DOHH2 (cell line): ENCODE measurements around the gene ZNF367.
"Not testable (repeated sequence)": the region's sequence is repeated elsewhere in the genome, so short reads cannot be mapped to it uniquely, and the experiment has no call there.

ENCODE experiments used
- H3F3A ChIP-seq: fragments of 200-600 bp; sonication (generic), shearing (Covaris generic); 2 replicates; pipeline ENCODE4 v1.6.0; 2016; ENCODE audit warnings: antibody characterized with exemption, mild to moderate bottlenecking; ENCODE audit not compliant: control insufficient read depth, insufficient read depth
- H3K27ac ChIP-seq: fragments of 200-600 bp; sonication (generic); 2 replicates; pipeline ENCODE4 v1.5.1; 2014; ENCODE audit warnings: low read depth, mild to moderate bottlenecking, low read length, moderate library complexity
- H3K27me3 ChIP-seq: fragments of 200-600 bp; sonication (generic); 2 replicates; pipeline ENCODE4 v1.6.1; 2014; ENCODE audit warnings: mild to moderate bottlenecking, low read length, mixed read lengths; ENCODE audit not compliant: control insufficient read depth
- H3K36me3 ChIP-seq: fragments of 200-600 bp; sonication (generic); 2 replicates; pipeline ENCODE4 v1.6.1; 2014; ENCODE audit warnings: mild to moderate bottlenecking, low read length, moderate library complexity, mixed read lengths; ENCODE audit not compliant: control insufficient read depth
- H3K4me1 ChIP-seq: fragments of 200-600 bp; sonication (generic); 2 replicates; pipeline ENCODE4 v1.6.1; 2014; ENCODE audit warnings: mild to moderate bottlenecking, low read length, mixed read lengths; ENCODE audit not compliant: control insufficient read depth
- H3K4me2 ChIP-seq: fragments of 200-600 bp; sonication (generic); 2 replicates; pipeline ENCODE4 v1.6.0; 2014; ENCODE audit warnings: mild to moderate bottlenecking, low read length, moderate library complexity
- H3K4me3 ChIP-seq: fragments of 200-600 bp; sonication (generic); 2 replicates; pipeline ENCODE4 v1.5.1; 2014; ENCODE audit warnings: mild to moderate bottlenecking, low read length, mixed read lengths
- H3K79me2 ChIP-seq: fragments of 200-600 bp; sonication (generic); 2 replicates; pipeline ENCODE4 v1.6.1; 2014; ENCODE audit warnings: mild to moderate bottlenecking, low read length, mixed read lengths; ENCODE audit not compliant: control insufficient read depth
- H3K9me2 ChIP-seq: fragments of 200-600 bp; sonication (generic); replicated peaks from 2 replicates; pipeline ENCODE4 v1.6.1; 2014; ENCODE audit warnings: mild to moderate bottlenecking, low read length, mixed read lengths; ENCODE audit not compliant: control insufficient read depth
- H3K9me3 ChIP-seq: fragments of 200-600 bp; sonication (generic); 2 replicates; pipeline ENCODE4 v1.6.1; 2014; ENCODE audit warnings: antibody characterized with exemption, low read length, mixed read lengths; ENCODE audit not compliant: control insufficient read depth, insufficient read depth
- H4K20me1 ChIP-seq: fragments of 200-600 bp; sonication (generic); 2 replicates; pipeline ENCODE4 v1.6.0; 2014; ENCODE audit warnings: low read depth, mild to moderate bottlenecking, antibody characterized with exemption, low read length, moderate library complexity; ENCODE audit not compliant: control insufficient read depth, insufficient read depth
- CTCF ChIP-seq: fragments of 200-600 bp; sonication (generic); IDR thresholded peaks from one replicate; pipeline ENCODE4 v1.5.1; 2014; ENCODE audit warnings: antibody characterized with exemption, mild to moderate bottlenecking, low read depth, low read length; ENCODE audit not compliant: poor library complexity, severe bottlenecking
- EZH2phosphoT487 ChIP-seq: fragments of 200-600 bp; sonication (generic); IDR thresholded peaks from 2 replicates; pipeline ENCODE4 v1.6.1; 2017; ENCODE audit warnings: borderline replicate concordance, mild to moderate bottlenecking, antibody characterized with exemption, low read length, moderate library complexity, mixed read lengths

Gene ZNF367

DNA sequence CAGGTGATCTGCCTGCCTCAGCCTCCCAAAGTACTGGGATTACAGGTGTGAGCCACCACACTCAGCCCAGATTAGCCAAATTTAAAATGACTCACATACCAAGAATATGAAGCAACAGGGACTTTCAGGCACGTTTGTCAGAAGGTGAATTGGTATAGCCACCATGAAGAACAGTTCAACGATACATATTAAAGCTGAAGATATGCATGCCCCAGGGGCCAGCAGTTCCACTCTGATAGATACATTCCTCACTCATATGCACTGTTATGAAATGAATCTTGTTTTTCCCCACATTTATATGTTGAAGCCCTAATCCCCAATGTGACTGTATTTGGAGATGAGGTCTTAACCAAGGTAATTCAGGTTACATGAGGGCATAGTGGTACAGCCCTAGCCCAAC lies 57.2 kb downstream of the ZNF367 start:
- Histone ChIP-seq H3K79me2 (no peaks in the 10 kb centered on the region), H3K4me2 (no peak overlapping the region), H3K4me1 (no peaks in the 10 kb centered on the region), H3K27me3 (no peaks in the 10 kb centered on the region), H3K9me2 (no peaks in the 10 kb centered on the region), H3K27ac (no peak overlapping the region), H3K9me3 (no peaks in the 10 kb centered on the region), H3K4me3 (no peak overlapping the region), H3K36me3 (0 out of 2 replicates have a peak, but pooled peaks cover 3% of the 10 kb centered on the region), H3F3A (no peaks in the 10 kb centered on the region), H4K20me1 (no peaks in the 10 kb centered on the region)
- TF ChIP-seq EZH2phosphoT487 (no peak), CTCF (no peak)

GRCh38 chr9:96360523-96360922 lies 57.6 kb downstream of the ZNF367 start:
- H3K9me3 ChIP-seq, H3K27ac ChIP-seq, H4K20me1 ChIP-seq: not testable (repeated sequence)

DNA sequence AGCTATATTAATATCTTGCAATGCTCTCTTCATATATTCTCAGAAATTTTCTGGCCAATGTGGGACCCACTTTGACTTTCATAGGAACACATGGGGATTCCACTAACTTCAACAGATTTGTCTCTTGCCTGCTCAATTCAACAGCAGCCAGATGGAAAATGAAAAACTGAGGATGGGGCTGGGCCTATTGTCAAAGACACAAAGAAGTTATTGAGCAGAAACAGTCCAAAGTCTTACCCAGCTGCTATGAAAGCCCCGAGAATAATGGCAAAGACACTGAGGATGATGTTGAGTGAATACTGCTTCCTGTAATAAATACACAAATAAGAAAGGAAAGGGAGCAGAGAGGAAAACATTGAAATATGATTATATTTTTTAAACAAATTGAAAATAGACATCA lies 67.3 kb downstream of the ZNF367 start:
- Histone ChIP-seq H3K4me1 (no peaks in the 10 kb centered on the region), H3F3A (no peaks in the 10 kb centered on the region), H3K27me3 (no peaks in the 10 kb centered on the region), H3K79me2 (no peaks in the 10 kb centered on the region), H3K27ac (no peak overlapping the region), H3K4me3 (no peak overlapping the region), H3K4me2 (no peak overlapping the region), H3K9me3 (no peaks in the 10 kb centered on the region), H3K36me3 (no peaks in the 10 kb centered on the region), H4K20me1 (no peaks in the 10 kb centered on the region), H3K9me2 (no peaks in the 10 kb centered on the region)
- TF ChIP-seq CTCF (no peak), EZH2phosphoT487 (no peak)

More at GRCh38 chr9:96360523-96360922, 57.6 kb downstream of the ZNF367 start:
- not testable (repeated sequence) for H3K9me2 ChIP-seq, H3K36me3 ChIP-seq, H3K4me3 ChIP-seq, H3K27me3 ChIP-seq, H3F3A ChIP-seq, H3K4me2 ChIP-seq, H3K79me2 ChIP-seq, H3K4me1 ChIP-seq

- Histone ChIP-seq H3F3A (no peaks in the 10 kb centered on the region), H3K4me2 (no peak overlapping the region), H3K79me2 (no peaks in the 10 kb centered on the region), H3K27me3 (no peaks in the 10 kb centered on the region), H3K9me3 (no peaks in the 10 kb centered on the region), H3K4me3 (no peak overlapping the region), H4K20me1 (no peaks in the 10 kb centered on the region), H3K9me2 (no peaks in the 10 kb centered on the region), H3K27ac (no peak overlapping the region), H3K4me1 (no peaks in the 10 kb centered on the region), H3K36me3 (no peaks in the 10 kb centered on the region)
- TF ChIP-seq EZH2phosphoT487, result no peak
- no peak for TF ChIP-seq CTCF
Observed at GRCh38 chr9:96348261-96348660, 69.9 kb downstream of the ZNF367 start.
